ENCODE results near the gene OSBPL9. TPM values are rescaled to one million over a fixed set of nuclear protein-coding genes. Genes with fewer than 3 reads are reported as not detected.

The OSBPL9 gene
- total RNA-seq, 3 donors from 2014 or later = 44.2 to 51.5 (median 50.7) TPM

DNA sequence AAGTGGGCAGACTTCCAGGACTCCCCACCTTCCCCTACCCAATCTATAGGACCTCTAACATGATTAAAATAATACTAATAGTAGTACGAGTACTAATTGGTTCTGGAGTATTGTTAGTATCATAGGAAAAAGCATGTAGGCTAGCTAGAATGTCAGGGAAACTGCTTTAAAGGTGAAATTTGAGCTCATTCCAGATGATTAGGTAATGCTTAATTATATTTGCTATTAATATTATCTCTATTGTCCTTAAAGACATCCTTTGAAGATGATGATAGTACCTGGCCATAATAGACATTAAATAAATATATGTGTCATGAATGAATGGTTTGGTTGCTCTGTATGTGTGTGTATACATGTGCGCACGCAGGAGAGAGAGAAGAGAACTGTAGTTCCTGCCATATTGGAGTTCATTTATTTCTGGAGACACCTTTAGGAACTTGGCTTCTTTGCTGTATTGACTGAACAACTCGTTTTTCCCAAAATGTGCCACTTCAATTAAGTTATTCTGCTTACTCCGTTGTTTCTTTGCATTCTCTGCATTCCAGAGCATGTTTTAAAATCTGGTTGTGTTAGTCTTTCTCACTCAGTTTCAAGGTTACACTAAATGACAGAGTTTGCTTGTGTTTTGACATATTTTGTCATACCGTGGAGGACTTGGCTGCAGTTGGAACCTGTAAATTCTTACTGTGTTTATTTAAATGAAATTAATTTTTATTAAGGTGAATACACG, 117.1 kb downstream of the OSBPL9 start:
- ATAC-seq = no peak
- Histone ChIP-seq H3K4me1 (ENCODE audit: low read depth) (peaks cover 11% of the 10 kb centered on the region), H3K9me3 (no peaks in the 10 kb centered on the region)

DNA sequence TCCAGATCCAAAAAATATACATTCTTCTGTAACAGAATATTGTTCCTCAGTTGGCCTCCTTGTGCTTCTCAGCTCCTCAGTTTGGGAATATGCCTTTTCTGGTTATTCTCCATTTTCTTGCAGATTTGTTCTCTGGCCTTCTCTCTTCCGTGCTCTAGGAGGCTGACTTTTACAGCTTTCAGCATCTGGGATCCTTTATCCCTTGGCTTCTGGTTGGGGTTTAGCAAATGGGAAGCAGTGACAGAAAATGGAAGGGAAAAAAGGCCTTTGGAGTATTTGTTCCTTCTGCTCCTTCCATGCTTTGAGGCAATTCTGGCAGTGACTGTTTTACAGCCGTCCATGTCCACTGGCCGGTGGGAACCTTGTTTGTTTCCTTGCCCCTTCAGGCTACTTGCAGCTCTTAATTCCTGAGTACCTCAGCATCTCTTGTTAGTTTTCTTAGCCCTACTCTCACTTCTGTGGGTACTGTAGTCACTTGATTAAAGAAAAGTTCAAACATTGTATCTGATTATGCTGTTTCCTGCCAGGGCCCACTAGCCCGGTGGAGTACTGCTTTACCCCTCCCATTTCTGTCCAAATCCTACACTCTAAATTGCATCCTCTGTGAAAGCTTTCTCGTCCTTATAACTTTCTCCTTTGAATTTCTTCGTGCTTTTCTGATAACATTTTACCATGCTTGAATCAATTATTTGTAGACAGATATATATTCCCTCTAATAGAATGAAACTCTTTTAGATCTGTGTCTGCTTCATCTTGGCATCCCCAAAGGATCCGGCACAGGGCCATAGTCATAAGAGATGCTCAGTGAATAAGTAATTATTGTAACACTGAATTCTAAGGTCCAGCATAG, 118.2 kb downstream of the OSBPL9 start:
- TF ChIP-seq CTCF (IDR thresholded peaks at IDR 0.05) = no peak
- intact Hi-C loops (cut with DNase I, micrococcal nuclease) = no loop called here
- Histone ChIP-seq H3K9me3 (no peaks in the 10 kb centered on the region), H3K4me3 (no peak overlapping the region), H3K36me3 (ENCODE audit: low read depth) (no peaks in the 10 kb centered on the region), H3K4me1 (ENCODE audit: low read depth) (peaks cover 10% of the 10 kb centered on the region)
- ATAC-seq (no peak), DNase-seq (no peak)

More for the DNA sequence above, 117.1 kb downstream of the OSBPL9 start:
- intact Hi-C loops (cut with DNase I, micrococcal nuclease) = no loop called here
- no peak overlapping the region for H3K4me3 ChIP-seq
- no peaks in the 10 kb centered on the region for H3K36me3 ChIP-seq (ENCODE audit: low read depth)
- no peak for DNase-seq
- no peak for TF ChIP-seq CTCF (IDR thresholded peaks at IDR 0.05)

DNA sequence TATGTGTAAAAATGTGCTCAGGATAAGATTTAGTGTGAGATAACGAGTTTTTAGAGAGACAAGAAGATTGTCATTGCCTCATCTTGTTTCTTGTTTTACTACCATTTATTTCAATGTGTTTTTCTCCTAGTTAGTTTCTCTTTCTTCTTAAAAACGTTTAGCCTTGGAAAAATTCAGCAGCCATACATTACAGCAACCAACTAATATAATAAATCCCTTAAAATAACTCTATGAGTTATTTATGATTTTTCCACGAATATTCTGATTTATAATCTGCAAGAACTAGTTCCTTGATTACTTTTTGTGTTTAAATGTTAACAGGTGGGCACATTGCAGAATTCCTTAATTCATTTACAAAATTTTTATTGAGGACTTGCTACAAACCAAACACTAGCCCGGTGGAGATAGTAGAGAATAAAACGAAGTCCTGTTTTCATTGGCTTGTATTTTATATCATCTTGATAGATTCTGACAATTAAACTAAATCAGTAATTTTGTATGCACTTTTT, 118.9 kb downstream of the OSBPL9 start:
- Histone ChIP-seq H3K4me1 (ENCODE audit: low read depth) (peaks cover 3% of the 10 kb centered on the region), H3K9me3 (no peaks in the 10 kb centered on the region), H3K36me3 (ENCODE audit: low read depth) (no peaks in the 10 kb centered on the region), H3K4me3 (no peak overlapping the region)
- no peak for TF ChIP-seq CTCF (IDR thresholded peaks at IDR 0.05)
- intact Hi-C loops (cut with DNase I, micrococcal nuclease) = no loop called here
- DNase-seq = no peak
- no peak for ATAC-seq

- DNase-seq = no peak
- TF ChIP-seq CTCF (IDR thresholded peaks at IDR 0.05) = no peak
- ATAC-seq = no peak
- Histone ChIP-seq H3K9me3 (no peaks in the 10 kb centered on the region), H3K36me3 (ENCODE audit: low read depth) (no peaks in the 10 kb centered on the region), H3K4me3 (no peak overlapping the region), H3K4me1 (ENCODE audit: low read depth) (peaks cover under 1% of the 10 kb centered on the region)
- intact Hi-C loops (cut with DNase I, micrococcal nuclease) = no loop called here
Observed at GRCh38 chr1:51736702-51737101, 119.8 kb downstream of the OSBPL9 start.

GRCh38 chr1:51738681-51739080, 121.8 kb downstream of the OSBPL9 start:
- no peak for ATAC-seq
- H3K9me3 ChIP-seq = no peaks in the 10 kb centered on the region
- intact Hi-C loops (cut with DNase I, micrococcal nuclease) = no loop called here
- DNase-seq = no peak
- no peaks in the 10 kb centered on the region for H3K36me3 ChIP-seq (ENCODE audit: low read depth)
- H3K4me1 ChIP-seq (ENCODE audit: low read depth) = no peaks in the 10 kb centered on the region
- no peak overlapping the region for H3K4me3 ChIP-seq
- no peak for TF ChIP-seq CTCF (IDR thresholded peaks at IDR 0.05)
